GM18951 (cell line): ENCODE measurements around the gene CEL.
"Not testable (repeated sequence)": the region's sequence is repeated elsewhere in the genome, so short reads cannot be mapped to it uniquely, and the experiment has no call there.

Experiments
- POLR2A ChIP-seq: IDR thresholded peaks from 4 replicates; pipeline ENCODE4 v1.6.1; 2011; ENCODE audit warnings: mild to moderate bottlenecking; ENCODE audit not compliant: insufficient read length, insufficient read depth; ENCODE audit errors: extremely low read depth
- in situ Hi-C: fragments of 300-500 bp; cut with MboI; formaldehyde crosslinking; loops from one replicate; pipeline ENCODE4 v1.12.0; 2022; ENCODE audit warnings: low sequenced_read_pairs, mixed read lengths, inconsistent platforms; ENCODE audit not compliant: unreplicated experiment

CEL gene

DNA sequence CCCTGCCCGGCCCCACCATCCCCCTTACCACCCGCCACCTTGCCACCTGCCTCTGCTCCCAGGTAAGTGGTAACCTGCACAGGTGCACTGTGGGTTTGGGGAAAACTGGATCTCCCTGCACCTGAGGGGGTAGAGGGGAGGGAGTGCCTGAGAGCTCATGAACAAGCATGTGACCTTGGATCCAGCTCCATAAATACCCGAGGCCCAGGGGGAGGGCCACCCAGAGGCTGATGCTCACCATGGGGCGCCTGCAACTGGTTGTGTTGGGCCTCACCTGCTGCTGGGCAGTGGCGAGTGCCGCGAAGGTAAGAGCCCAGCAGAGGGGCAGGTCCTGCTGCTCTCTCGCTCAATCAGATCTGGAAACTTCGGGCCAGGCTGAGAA, at the start of gene CEL:
TSS of gene CEL (plus strand) at position 218 of the 382 bp plus-strand sequence. CDS start at position 240, 22 bp downstream.
- in situ Hi-C loops, result not testable (repeated sequence)

DNA sequence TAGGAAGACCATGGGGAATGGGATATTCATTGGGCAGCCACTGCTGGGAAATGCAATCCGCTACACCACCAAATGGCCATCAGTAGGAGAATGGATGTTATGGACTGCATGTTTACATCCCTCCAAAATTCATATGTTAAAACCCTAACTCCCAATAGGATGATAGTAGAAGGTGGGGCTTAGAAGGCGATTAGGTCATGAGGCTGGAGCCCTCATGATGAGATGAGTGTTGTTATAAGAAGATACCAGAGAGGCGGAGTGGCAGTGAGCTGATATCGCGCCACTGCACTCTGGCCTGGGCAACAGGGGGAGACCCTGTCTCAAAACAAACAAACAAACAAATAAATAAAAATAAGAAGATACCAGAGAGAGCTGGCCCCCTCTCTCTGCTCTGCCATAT, 47.1 kb upstream of the CEL start:
- in situ Hi-C loops, result no loop called here
- TF ChIP-seq POLR2A, result no peak

DNA sequence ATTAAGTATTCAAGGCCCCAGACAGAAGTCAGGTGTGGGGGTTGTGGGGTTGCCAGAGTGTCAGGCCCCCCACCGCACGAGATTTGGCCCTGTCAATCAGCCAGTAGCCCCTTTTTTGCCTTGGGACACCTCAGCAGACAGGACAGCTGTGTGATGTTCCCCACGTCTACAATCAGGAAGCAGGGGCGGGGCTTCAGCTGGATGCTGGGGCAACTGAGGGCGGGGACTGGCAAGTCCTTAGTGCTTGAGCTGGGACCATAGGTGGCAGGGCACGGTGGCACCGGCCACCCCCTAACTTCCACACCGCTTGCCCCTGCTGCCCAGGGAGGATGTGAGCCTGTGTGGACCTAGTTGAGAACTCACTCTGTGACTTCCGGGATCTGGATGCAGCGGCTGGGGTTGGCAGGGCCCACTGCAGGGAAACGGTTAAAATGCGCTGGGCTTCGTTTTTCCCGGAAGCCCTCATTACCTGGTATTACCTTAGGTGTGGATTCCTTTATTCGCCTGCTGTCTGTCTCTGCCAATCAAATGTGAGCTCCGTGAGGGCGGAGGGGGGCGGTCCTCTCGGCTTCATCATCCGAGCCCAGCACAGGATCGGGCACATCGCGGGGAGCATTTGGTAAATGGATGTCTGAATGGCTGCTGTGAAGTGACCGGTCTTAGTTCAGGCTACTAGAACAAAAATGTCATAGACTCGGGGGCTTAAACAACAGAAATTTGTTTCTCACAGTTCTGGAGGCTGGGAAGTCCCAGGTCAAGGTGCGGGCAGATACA, 38.5 kb upstream of the CEL start:
- no peak for TF ChIP-seq POLR2A
- in situ Hi-C loops, result no loop called here

DNA sequence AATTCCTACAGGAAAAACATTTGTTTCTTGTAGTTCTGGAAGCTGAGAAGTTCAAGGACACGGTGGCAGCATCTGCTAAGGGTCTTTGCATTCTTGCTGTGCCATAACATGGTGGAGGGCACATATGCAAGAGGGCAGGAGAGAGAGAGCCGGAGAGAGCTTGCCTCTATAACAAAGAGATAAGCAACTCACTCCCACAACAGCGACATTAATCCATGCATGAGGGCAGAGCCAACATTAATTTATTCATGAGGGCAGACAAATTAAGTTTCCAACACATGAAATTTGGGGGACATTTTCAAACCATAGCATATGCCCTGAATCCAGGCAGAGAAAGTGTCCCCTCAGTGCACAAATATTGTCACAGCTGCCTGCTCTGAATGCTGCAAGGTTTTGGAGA, 35.4 kb upstream of the CEL start:
- no peak for TF ChIP-seq POLR2A
- in situ Hi-C loops, result no loop called here

DNA sequence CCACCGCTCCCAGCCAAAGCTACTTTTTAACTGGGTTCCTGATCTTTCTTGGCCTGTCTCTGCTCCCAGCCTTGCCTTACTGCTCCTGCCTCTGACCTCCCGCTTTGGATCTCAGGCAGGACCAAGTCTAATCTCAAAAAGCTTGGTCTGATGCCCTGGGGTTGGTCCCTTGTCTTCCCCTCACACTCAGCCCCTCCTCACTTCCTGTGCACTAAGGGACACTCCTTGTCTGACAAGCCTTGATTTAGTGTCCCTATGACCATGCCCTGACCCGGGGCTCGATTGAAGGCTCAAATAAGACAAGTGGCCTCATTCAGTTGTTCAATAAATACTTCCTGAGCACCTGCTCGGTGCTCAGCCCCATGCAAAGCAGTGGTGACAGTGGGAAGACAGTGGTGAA, 34.6 kb upstream of the CEL start:
- no peak for TF ChIP-seq POLR2A

DNA sequence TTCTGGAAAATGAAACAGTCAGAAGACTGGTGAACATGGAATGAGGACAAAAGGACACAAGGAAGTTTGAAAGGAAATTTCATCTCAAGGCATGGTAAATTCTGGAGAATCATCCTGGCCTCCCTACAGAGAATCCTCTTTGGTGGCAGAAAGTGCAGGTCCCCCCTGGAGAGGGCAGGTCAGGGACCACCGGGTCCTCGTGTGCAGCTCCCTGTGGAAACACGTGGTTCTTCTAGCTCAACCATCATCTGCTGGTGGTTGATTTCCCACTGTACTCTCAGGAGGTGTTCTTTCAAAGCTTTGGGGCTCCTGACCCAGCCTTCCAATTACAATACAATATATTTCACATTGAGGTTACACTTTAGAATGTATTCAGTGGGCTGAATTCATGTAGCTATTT, 33.6 kb upstream of the CEL start:
- in situ Hi-C loops, result no loop called here
- no peak for TF ChIP-seq POLR2A

More for the DNA sequence above, 34.6 kb upstream of the CEL start:
- in situ Hi-C loops, result no loop called here

DNA sequence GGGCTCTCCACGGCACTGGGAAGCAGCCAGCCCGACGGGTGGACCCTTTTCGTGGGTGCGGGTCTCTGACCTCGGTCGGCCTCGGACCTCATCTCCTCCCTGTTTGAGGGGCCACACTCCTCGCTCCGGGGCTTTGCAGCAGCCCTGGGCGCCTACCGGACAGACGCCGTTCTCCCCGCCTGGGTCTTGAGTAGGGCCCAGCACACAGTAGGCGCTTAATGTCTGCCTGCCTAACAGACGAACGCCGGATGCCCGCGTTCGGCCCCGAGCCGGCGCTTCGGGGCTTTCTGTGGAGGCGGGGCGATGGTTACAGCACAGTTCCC, 31.8 kb upstream of the CEL start:
- in situ Hi-C loops, result loop anchor here (10.0 kb wide), 1 partner anchor 115 kb away; no protein-coding TSS in a partner anchor
- no peak for TF ChIP-seq POLR2A

DNA sequence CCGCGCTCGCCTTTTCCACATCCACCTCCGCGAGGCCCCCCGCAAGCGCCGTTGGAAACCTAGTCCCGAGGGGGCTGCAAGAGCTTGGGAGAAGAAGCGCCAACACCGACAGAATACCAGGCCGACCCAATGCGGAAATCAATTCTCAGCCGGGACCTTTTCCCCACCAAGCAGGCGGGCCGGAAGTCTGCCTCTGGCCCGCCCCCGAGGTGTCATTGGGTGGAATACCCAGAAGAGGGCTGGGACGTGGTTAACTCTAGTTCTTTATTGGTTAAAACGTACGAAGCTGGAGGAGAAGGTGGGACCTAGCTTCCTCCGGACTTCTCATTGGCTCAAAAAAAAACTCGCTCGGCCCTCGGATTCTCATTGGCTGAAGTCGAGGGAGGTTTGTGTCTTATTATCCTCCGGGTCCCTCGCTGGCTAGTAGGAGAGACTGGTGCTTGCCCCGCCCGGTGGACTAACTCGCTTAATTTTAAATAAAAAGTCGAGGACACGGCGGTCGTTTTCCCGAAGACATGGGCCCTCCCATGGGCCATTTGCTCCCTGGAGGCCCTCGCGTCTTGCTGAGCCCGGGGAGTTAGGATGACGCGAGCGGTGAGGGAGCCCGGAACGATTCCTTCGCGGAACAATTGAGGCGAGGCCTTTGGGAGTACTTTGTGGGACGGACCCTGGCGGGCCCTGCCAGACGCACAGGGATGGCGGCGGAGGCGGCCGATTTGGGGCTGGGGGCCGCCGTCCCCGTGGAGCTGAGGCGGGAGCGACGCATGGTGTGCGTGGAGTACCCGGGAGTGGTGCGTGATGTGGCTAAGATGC, 31.3 kb upstream of the CEL start, which contains the start of gene GTF3C5:
TSS of gene GTF3C5 (plus strand) at position 681 of the 813 bp plus-strand sequence. CDS start at position 696, 15 bp downstream.
- in situ Hi-C loops, result loop anchor here (10.0 kb wide), 1 partner anchor 114 kb away; no protein-coding TSS in a partner anchor
- TF ChIP-seq POLR2A, result peak; percentile 88

DNA sequence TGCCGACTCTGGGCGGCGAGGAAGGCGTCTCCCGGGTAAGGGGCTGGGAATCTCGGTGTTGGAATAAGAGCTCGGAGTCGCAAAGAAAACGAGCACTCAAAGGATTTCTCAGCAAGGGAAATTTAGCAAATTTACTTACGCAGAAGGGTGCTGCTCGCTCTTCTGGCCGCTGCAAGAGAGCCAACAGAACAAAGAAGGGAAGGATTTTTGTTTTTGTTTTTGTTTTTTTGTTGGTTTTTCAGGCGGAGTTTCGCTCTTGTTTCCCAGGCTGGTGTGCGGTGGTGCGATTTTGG, 30.7 kb upstream of the CEL start:
- no peak for TF ChIP-seq POLR2A
- in situ Hi-C loops, result loop anchor here (10.0 kb wide), 1 partner anchor 114 kb away; no protein-coding TSS in a partner anchor

DNA sequence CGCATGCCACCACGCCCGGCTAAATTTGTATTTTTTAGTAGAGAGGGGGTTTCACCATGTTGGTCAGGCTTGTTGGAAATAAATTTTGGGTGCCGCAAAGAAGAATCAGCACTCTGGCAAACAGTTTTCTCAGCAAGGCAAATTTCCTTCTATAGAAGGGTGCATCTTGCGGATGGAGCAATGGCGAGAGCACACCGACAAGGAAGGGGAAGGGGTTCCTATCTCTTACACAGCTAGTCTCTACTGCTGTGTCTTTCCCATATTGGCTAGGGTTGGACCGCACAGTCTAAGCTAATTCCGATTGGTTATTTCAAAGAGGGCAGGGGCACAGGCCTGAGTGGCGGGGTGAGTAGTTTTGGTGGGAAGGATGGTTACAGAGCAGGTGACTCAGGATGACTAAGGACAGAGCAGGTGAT, 30.3 kb upstream of the CEL start:
- TF ChIP-seq POLR2A, result no peak
- in situ Hi-C loops, result loop anchor here (10.0 kb wide), 1 partner anchor 113 kb away; no protein-coding TSS in a partner anchor

DNA sequence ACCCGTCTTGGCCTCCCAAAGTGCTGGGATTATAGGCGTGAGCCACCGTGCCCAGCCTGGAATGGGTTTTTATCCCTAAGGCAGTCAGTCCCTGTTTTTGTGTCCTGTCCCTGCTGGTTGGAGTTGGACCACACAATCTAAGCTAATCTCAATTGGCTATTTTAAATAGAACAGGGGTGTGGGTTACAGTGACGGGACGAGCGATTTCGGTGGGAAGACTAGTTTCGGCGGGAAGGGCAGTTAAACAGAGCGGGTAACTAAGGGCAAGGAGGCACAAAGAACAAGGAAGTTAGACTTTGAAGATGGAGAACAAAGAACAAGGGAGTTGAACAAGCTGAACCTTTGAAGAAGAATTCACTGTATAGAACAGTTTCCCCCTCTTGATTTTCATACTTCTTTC, 29.6 kb upstream of the CEL start:
- no peak for TF ChIP-seq POLR2A
- in situ Hi-C loops, result loop anchor here (10.0 kb wide), 1 partner anchor 113 kb away; no protein-coding TSS in a partner anchor

DNA sequence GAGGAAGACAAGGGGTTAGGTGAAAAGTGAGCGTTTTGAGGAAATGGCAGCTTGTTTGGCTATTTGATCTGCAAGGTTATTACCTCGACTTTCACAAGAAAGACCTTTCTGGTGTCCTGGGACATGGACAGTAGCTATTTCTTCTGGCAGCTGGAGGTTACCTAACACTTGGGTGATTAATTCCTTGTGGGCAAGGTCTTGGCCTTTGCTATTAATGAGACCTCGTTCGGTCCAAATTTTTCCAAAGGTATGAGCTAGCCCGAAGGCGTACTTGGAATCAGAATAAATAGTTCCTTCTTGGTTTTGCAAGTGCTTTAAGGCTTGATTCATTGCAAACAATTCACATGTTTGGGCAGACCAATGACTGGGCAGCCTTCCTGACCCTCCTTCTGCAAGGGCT, 26.1 kb upstream of the CEL start:
- in situ Hi-C loops, result loop anchor here (10.0 kb wide), 1 partner anchor 109 kb away; no protein-coding TSS in a partner anchor
- TF ChIP-seq POLR2A, result no peak

DNA sequence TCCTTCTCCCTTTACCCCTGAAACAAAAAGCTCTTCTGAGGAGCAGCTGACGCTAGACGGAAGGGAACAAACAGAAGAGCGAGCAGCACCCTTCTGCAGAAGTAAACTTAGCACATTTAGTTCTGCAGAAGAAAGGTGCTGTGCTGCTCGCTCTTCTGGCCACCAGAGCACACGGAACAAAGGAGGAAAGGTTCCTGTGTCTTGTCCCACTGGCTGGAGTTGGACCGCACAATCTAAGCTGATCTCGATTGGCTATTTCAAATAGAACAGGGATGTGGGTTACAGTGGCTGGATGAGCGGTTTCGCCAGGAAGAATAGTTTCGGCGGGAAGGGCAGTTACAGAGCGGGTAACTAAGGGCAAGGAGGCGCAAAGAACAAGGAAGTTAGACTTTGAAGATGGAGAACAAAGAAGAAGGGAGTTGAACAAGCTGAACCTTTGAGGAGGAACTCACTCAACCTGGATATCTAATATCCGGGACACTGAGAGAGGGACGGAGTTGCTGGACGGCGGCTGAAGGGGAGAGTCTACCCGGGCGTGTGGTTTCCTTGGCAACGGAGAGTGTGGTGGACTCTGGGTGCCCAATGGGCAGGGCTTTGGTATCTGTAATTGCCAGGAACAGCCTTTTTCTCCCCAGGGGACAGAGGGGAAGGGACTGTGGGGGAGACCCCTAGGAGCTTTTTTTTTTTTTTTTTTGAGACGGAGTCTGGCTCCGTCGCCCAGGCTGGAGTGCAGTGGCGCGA, 23.8 kb upstream of the CEL start:
- in situ Hi-C loops, result loop anchor here (10.0 kb wide), 1 partner anchor 107 kb away; no protein-coding TSS in a partner anchor
- no peak for TF ChIP-seq POLR2A

DNA sequence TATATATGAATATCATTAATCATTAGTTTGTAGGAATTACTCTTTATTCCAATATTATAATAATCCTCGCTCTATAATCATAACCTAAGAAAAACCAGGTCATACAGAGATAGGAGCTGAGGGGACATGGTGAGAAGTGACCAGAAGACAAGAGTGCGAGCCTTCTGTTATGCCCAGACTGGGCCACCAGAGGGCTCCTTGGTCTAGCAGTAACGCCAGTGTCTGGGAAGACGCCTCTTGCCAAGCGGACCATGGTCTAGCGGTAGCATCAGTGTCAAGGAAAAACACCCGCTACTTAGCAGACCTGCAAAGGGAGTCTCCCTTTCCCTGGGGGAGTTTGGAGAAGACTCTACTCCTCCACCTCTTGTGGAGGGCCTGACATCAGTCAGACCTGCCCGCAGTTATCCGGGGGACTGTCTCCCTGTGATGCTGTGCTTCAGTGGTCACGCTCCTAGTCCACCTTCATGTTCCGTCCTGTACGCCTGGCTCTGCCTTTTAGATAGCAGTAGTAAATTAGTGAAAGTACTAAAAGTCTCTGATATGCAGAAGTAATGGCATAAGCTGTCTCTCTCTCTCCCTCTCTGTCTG, 20.8 kb upstream of the CEL start:
- in situ Hi-C loops, result not testable (repeated sequence)
